HG02678 (cell line): ENCODE data around the gene TNPO3.

Experiments used
- ATAC-seq: cut with Tn5 transposase; IDR thresholded peaks from one replicate; pipeline ENCODE4 v1.9.1; 2021; ENCODE audit warnings: mild to moderate bottlenecking, moderate library complexity; ENCODE audit not compliant: unreplicated experiment

TNPO3 gene

DNA sequence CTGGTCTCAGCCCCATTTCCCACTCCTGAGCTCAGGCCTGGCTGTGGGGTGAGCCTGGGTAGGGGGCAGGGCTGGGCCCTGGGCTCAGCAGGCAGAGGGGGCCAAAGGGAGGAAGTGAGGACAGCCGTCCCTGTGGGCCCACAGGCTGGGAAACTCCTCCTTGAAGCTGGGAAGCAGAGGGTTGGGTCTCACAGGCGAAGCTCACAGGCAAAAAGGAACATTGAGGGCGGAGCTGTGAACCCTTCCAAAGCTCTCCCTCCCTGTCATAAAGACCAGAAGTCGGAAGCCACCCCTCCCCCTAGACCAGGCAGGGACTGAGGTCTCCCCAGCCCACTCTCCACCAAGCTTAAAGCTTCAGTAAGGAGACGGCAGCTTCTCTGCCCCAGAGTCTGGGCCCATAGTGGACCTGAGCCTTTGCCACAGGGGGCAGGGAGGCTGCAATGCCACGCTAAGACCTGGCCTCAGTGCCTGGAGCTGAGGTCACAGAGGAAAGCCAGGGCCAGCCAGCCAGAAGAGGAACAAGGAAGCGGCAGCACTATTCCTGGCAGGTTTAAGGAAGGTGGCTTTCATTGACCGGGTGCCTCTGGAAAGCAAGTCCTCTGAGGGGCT lies 143.4 kb downstream of the TNPO3 start:
- ATAC-seq = no peak

DNA sequence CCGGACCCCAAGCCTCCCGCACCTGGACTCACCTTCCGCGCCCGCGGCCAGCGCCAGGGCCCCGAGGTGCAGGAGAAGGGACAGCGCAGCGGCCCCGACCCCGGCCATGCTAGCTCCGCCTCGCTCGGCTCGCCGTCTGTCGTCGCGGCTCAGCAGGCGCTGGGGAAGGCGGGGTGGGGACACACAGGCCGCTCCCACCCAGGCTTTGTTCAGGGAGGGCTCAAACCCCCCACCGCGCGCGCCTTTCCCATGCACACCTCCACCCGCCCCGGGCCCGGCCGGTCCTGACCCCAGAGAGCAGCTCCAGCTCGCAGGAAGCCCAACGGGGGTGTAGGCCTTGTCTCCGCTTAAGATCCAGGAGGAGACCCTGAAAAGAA lies 144.4 kb downstream of the TNPO3 start, which contains the start of gene KCP:
KCP (minus strand) TSS at position 141 of the 377 bp plus-strand sequence; CDS start at position 108, 33 bp downstream.
- no peak for ATAC-seq

GRCh38 chr7:128909625-128910568 lies 145.0 kb downstream of the TNPO3 start:
- ATAC-seq = no peak

DNA sequence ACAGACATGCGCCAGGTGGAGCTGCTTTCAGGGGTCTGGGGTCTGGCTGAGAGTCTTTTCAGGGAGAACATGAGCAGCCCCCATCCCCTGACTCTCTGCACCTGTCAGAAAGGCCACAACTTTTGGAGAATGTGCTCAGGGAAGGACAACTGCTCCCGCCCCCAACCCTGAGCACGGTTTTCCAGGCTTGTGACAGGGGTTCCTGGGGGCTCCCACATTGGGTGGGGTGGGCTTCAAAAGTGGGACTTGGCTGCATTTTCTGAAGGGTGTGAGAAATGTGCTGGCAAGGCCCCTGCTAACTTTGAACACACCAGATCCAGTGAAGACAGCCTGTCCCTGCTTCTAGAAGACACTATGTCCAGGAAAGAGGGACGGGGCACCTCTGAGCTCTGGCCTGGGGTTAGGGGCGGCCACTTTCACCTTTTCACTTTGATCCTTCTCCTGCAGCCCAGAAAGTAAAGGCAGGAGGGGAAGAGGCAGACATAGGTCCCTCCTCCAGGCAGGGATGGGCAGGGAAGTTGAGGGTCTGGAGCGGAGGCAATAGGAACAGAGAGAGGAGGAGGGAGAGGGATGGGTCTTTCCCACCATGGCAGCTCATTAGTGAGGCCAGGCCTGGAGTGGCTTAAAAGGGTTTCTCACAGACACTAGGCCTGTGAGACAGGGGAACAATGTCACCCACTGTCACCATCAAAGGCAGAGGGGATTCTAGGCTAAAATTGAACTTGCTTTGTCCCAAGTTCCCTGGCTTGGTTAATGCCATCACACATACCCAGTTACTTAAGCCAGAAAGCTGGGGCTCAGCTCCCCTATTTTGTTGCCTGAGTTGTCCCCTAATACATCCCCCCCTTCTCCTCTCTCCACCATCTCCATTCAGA lies 145.9 kb downstream of the TNPO3 start:
- ATAC-seq = no peak

DNA sequence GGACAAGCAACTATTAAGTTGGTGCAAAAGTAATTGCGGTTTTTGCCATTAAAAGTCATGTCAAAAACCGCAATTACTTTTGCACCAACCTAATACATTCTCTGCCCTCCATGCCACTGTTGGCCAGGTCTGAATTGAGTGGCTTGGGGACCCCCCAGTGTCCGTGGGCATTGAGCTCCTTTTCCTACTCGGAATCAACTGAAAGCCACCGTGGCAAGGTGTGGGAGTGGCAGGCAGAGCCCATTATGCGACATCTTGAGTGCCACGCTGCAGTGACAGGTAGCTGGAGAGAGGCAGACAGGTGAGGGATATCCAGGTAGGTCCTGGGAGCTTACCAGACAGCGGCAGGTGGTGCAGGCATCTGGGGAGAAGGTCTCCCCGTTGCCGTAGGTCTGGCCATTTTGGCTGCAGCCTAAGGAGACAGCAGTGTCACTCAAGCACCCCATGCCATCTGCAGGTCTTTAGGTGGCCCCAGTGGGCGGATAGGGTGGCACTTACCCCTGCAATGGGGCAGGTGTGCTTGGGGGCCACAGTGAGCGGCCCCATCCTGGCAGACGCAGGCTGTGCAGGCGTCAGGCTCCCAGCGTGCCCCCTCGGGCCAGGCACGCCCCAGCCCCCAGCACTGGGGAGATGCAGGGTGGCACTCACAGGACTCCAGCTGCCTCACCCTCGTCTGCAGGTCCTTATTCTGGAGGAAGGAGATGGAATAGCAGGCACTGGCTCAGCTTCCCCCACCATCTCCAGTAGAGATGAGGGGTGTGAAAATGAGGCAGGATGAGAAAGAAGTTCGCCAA lies 147.9 kb downstream of the TNPO3 start:
- ATAC-seq = no peak

DNA sequence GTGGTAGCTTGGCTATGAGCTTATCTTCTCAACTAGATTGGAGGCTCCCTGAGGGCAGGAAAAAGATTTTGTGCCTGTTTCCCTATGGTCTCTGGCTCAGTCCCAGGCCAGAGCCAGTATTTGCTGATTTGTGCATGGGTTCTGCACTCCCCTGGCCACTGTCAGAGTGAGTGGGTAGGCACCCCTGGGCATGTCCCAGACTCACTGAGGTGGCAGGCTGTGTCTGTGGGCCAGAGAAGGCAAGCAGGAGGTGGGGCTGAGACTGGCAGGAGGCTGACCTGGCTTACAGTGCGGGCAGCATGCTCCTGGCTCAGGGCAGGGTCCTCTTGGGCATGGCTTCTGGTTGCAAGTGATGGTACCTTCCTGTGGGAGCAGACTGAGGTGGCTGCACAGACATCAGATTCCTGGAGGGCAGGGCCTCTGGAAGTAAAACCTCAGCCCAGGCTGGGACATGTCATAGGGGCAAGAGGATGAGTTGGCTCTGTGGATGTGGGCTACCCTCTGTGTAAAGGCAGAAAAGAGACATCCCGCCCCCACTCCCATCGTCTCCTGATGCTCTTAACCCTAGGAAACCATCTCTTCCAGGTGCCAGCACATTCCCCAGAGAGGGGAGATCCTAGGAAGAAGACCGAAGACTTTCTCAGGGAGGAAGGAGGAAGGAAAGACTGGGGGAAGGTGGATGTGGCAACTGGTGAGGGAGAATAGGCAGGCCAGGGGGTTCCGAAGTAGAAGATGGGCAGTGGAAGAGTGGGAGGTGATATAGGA lies 148.7 kb downstream of the TNPO3 start:
- no peak for ATAC-seq

- no peak for ATAC-seq
Measured at GRCh38 chr7:128904381-128905197, 150.3 kb downstream of the TNPO3 start.
